ENCODE data around the gene MSX1. TPM values are rescaled to one million over a fixed set of nuclear protein-coding genes. Genes with fewer than 3 reads are reported as not detected.

MSX1 gene
- total RNA-seq, 2 experiments from 2014 or later: not detected

DNA sequence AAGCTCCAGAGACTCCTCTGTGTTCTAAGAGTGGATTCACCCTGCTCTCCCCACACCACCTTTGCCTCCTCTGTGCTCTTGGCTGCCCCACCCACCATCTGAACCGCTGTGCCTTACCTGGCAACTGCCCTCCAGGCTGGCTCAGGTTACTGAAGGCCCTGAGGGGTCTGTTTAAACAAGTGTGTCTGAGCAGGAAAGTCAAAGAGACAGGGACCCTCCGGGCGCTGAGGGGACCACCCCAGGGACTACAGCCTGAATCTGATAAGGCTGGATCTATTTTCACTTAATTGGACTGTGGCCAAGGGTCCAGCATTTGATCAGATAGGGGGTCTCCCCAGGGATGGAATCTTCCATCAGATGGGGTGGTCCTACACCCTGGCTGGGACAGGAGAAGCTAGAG is 10.4 kb upstream of the MSX1 start:
- Mint-ChIP-seq H3K27me3 (peaks cover 29% of the 10 kb centered on the region), H3K36me3 (no peaks in the 10 kb centered on the region), H3K9me3 (no peaks in the 10 kb centered on the region), H3K4me1 (peaks cover 8% of the 10 kb centered on the region), H3K4me3 (no peak overlapping the region), H3K27ac (no peak overlapping the region)
- ATAC-seq (ENCODE audit: low read depth): no peak
- DNase-seq: no peak
- POLR2A ChIA-PET: no interaction called here

DNA sequence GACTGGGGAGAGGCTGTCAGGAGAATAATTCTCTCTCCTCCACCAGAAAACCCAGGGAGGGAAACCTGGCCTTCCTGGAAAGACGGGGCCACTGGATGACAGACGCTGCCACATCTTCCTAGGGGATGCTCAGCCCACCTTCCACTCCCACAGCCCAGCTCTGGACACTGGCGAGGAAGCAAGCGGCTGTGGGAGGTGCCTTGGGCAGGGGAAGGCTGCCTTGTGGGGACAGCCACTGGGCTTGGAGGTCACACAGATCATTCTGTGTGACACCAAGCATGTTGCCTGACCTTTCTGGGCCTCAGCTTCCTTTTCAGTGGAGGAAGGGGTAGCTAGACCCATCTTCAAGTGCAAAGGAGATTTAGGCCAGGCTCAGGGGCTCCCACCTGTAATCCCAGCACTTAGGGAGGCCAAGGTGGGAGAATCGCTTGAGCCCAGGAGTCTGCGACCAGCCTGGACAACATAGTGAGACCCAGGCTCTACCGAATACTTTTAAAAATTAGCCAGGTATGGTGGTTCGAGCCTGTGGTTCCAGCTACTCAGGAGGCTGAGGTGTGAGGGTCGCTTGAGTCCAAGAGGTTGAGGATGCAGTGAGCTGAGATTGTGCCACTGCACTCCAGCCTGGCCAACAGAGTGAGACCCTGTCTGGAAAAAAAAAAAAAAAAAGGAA is 9.8 kb upstream of the MSX1 start:
- ATAC-seq (ENCODE audit: low read depth): no peak

DNA sequence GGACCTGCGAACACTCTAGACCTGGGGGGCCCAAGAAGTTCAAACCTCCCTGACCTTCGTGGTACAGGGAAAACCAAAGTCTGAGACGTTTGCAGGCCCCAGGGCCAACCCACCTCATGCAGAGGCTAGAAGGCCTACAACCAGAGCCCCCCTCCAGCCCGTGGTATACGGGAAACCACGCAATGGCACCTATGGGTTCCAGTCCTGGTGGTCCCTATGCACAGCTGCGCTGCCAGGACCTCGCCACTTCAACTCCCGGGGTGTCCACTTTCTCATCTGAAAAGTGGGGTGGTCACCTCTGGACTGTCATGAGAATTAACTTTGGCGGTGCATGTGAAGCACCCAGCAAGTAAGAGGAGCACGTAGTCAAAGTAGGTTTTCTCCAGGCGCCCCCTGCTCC is 8.4 kb upstream of the MSX1 start:
- DNase-seq: no peak
- POLR2A ChIA-PET: no interaction called here
- H3K36me3 Mint-ChIP-seq: no peaks in the 10 kb centered on the region
- no peak overlapping the region for H3K27ac Mint-ChIP-seq
- H3K4me3 Mint-ChIP-seq: no peak overlapping the region
- ATAC-seq (ENCODE audit: low read depth): no peak
- H3K4me1 Mint-ChIP-seq: peaks cover 10% of the 10 kb centered on the region
- H3K9me3 Mint-ChIP-seq: no peaks in the 10 kb centered on the region
- H3K27me3 Mint-ChIP-seq: peaks cover 49% of the 10 kb centered on the region

More for the DNA sequence above, 9.8 kb upstream of the MSX1 start:
- POLR2A ChIA-PET: interaction anchor here (0.7 kb wide), 1 partner anchor 181 kb away, joined by 6 read pairs; no protein-coding TSS in a partner anchor
- H3K4me1 Mint-ChIP-seq: peaks cover 10% of the 10 kb centered on the region
- H3K9me3 Mint-ChIP-seq: no peaks in the 10 kb centered on the region
- peaks cover 35% of the 10 kb centered on the region for H3K27me3 Mint-ChIP-seq
- no peak for DNase-seq
- no peaks in the 10 kb centered on the region for H3K36me3 Mint-ChIP-seq
- no peak overlapping the region for H3K4me3 Mint-ChIP-seq
- H3K27ac Mint-ChIP-seq: no peak overlapping the region

DNA sequence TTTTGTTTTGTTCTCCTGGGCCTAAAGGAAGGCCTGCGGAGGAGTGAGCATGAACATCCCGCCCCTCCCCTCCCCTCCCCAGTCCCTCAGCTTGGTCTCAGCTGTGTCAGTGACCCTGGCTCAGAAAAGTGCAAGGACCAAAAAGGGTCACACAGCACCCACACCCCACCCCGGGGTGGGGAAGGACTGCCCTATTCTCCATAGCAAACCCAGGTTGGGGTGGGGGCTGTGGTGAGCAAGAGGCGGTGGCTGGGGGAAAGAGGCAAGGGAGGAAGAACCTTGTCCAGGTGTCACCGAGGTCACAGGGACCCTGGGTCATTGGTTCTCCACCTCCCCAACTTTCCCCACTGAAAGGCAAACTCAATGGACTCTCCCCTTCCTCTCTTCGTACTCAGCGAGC is 7.6 kb upstream of the MSX1 start:
- Mint-ChIP-seq H3K4me1 (peaks cover 12% of the 10 kb centered on the region), H3K36me3 (no peaks in the 10 kb centered on the region), H3K27ac (no peak overlapping the region), H3K27me3 (peaks cover 56% of the 10 kb centered on the region), H3K4me3 (no peak overlapping the region), H3K9me3 (no peaks in the 10 kb centered on the region)
- DNase-seq: no peak
- no peak for ATAC-seq (ENCODE audit: low read depth)
- POLR2A ChIA-PET: no interaction called here

DNA sequence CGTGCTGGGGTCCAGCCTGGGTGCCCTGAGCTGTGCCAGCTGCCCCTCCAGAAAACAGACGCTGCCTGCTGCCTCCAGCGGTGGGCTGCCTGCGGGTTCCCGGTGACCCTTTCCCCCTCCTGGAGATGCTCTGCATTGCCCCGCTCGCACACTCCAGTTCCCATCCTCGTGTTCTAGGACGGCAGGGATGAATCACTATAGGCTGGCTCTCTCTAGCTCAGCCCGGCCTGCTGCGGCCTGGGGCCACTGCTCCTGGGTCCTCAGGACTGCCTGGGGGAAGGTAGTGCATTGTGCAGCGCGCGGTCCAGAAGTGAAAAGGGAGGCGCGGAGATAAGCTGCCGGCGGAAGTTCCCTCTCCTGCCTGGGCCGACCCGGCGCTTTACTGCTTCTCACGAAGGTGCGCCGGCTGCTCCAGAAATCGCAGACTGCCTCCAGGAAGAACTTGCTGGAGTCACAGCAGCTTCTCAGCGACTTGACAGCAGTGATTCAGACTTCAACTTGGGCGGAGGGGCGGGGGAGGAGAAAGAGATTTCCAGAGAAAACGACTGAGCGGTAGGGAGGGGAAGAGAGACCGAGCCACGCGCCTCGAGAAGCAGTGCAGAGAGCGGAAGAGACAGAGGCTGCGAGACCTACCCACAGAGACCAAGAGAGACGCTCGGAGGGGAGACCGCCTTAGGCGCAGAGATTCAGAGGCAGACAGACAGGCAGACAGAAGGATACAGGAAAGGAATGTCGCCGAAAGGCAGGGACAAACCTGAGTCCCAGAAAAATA is 6.7 kb upstream of the MSX1 start:
- ATAC-seq (ENCODE audit: low read depth): peak; percentile 68

DNA sequence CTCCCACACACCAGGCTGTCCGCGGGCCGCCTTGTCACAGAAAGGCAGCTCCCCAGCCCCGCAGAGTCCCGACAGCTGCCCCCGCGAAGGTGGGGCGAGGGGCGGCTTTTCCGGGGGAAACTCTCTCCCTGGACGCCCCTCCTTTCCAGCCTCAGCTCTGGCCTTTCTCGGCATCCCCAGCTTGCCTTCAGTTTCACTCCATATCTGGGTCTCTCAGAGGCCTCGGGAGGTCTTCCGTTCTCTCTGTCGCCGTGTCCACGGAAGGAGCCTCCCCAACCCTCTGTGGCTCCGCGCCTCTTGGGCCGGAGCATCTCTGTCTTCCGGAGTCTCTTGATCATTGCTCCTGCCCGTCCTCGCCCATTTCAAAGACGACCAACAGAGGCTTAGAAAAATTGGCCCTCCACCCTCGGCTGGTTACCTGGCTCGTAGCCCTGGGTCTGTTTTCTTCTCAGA is 6.1 kb upstream of the MSX1 start:
- Mint-ChIP-seq H3K27me3 (peaks cover 71% of the 10 kb centered on the region), H3K4me1 (peaks cover 18% of the 10 kb centered on the region), H3K9me3 (peaks cover 2% of the 10 kb centered on the region), H3K36me3 (peaks cover 2% of the 10 kb centered on the region), H3K27ac (peak overlapping the region; percentile 30), H3K4me3 (peak overlapping the region; percentile 85)
- POLR2A ChIA-PET: interaction anchor here (0.7 kb wide), 1 partner anchor 312 kb away, joined by 3 read pairs; no protein-coding TSS in a partner anchor
- DNase-seq: peak; percentile 44
- no peak for ATAC-seq (ENCODE audit: low read depth)

More for the DNA sequence above, 6.7 kb upstream of the MSX1 start:
- peak; percentile 54 for DNase-seq
- peaks cover 18% of the 10 kb centered on the region for H3K4me1 Mint-ChIP-seq
- POLR2A ChIA-PET: interaction anchor here (0.7 kb wide), 1 partner anchor 311 kb away, joined by 3 read pairs; no protein-coding TSS in a partner anchor
- H3K9me3 Mint-ChIP-seq: peaks cover 2% of the 10 kb centered on the region
- H3K36me3 Mint-ChIP-seq: peaks cover 2% of the 10 kb centered on the region
- H3K27ac Mint-ChIP-seq: no peak overlapping the region
- H3K4me3 Mint-ChIP-seq: peak overlapping the region; percentile 85
- H3K27me3 Mint-ChIP-seq: peaks cover 65% of the 10 kb centered on the region

DNA sequence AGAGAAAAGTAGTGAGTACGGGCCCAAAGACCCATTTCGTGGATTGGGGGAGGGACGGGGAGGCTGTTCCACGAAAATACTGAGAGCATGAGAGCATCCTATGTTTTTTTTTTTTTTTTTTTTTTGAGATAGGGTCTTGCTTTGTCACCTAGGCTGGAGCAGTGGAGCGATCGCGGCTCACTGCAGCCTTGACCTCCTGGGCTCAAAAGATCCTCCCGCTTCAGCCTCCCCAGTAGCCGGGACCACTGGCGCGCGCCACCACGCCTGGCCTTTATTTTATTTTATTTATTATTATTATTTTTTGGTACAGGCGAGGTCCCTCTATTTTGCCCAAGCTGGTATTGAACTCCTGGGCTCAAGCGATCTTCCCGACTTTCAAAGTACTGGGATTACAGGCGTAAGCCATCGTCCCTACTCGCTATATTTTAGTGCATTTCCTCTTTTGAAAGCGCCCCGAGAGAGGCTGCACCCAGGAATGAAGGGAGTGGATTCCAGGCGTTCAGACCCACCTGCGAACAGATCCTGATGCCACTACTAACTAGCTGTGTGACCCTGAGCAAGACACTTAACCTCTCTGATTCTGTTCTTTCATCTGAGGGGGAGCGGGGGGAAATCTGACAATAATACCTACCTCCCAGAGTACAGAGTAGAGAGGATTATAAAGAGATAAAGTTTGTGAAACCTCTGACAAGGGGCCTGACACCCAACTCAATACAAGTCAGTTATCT is 5.4 kb upstream of the MSX1 start:
- H3K27ac Mint-ChIP-seq: peak overlapping the region; percentile 48
- peaks cover 78% of the 10 kb centered on the region for H3K27me3 Mint-ChIP-seq
- H3K4me1 Mint-ChIP-seq: peaks cover 21% of the 10 kb centered on the region
- ATAC-seq (ENCODE audit: low read depth) (no peak), DNase-seq (peak; percentile 15)
- H3K9me3 Mint-ChIP-seq: peaks cover 2% of the 10 kb centered on the region
- H3K36me3 Mint-ChIP-seq: peaks cover 2% of the 10 kb centered on the region
- POLR2A ChIA-PET: no interaction called here
- H3K4me3 Mint-ChIP-seq: peak overlapping the region; percentile 85

DNA sequence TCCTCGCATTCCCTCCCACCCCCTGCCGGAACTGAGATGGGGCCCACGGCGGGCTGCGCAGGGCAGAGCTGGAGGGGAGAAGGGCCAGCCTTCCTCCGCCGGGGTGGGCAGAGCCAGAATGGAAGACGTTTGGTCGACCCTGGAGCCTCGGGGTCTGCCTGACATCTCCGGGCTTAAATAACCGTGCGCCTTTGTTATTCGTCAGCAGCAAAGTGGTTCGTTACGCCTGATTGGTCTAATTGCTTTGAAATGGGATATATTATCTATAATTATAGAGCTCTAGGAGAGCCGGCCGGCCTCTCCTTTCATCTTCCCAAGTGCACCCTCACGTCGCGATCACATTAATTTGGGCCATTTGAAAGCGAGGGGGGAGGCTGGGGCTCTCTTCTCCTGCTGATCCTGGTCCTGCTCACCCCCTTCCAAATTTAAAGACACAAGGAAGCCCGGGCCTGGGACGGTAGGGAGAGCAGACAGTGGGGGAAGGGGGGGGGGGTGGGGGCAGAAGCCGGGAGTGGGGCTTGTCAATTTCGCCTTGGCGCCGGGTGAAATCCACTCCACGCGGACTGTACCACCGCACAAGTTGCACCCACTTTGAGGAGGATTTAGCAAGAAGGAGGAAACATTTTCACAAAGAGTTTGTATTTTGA is 4.7 kb upstream of the MSX1 start:
- H3K36me3 Mint-ChIP-seq: peaks cover 2% of the 10 kb centered on the region
- H3K27me3 Mint-ChIP-seq: peaks cover 79% of the 10 kb centered on the region
- peaks cover 2% of the 10 kb centered on the region for H3K9me3 Mint-ChIP-seq
- H3K4me3 Mint-ChIP-seq: no peak overlapping the region
- ATAC-seq (ENCODE audit: low read depth) (no peak), DNase-seq (peak; percentile 17)
- H3K27ac Mint-ChIP-seq: no peak overlapping the region
- POLR2A ChIA-PET: no interaction called here
- peaks cover 22% of the 10 kb centered on the region for H3K4me1 Mint-ChIP-seq

DNA sequence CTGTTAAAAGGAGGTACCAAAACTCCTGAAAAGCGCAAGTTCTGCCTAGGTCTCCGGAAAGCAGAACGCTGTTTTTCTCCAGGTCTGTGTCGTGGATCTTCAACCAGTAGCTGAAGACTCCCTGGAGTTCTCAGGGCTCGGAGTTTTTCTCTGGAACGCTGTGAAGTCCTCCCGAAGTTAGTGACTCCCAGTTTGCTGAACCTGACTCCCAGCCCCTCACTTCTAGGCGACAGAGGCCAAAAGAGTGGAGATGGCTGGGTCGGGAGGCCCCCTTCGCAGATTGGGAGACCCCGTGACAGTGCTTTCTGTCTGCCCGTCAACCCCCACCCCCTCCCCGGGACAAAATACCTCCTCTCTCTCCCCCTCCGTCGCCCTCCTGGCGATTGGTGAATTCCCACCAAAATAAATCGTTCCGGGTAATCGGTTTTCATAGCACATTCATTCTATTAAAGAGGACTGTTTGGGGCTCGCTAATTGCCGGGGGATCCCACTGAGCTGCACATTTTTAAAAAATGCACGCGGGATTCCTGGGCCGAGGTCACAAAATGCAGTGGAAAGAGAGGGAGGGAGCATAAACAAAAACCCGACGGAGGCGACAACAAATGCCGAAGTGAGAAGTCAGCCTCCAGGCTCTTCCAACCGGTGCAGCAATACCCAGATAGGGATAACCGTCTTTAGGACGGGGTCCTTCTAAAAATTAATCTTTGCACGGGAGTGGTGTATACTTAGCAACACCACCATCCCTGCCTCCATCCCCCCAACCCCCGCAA is 4.0 kb upstream of the MSX1 start:
- H3K4me3 Mint-ChIP-seq: peak overlapping the region; percentile 35
- H3K4me1 Mint-ChIP-seq: peaks cover 23% of the 10 kb centered on the region
- POLR2A ChIA-PET: no interaction called here

DNA sequence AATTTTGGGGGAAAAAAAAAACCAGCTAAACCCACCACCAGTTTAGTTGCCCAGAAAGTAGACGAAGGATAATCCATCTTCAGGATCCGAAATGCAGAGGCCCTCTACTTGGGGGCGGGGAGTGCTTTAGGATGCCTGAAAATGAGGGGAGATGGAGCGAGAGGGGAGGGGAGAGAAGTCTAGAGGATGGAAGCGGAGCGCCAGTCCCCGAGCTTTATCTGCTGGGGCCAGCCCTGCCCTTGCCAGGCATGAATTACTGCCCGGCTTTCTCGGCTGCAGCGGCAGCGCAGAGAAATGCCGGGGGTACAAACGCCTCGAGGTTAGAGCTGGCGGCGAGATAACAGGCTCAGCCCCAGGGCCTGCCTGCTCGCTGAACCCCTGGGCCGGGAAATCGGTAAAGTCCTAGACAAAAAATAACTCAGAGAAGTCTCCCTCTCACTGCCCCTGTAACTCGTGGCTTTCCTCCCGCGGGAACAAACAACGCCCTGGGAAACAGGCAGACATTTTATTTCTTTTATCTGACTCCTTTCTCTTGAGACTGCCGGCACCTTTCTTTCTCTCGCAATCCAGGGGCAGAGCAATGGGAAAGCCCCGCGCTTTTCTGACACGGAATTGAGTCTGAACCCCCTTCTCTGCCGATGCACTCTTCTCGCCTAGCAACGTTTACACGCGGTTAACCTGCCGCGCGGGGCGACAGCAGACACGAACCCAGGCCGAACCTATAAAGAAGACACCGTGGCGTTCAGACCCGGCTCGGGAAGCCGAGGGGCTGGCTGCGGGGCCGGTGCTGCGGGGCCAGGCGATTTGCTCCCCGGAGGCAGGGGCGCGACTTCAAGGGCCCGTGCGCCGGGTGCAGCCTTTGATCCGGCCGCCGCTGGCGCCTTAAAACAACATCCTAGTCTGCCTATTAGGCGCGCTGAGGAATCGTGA is 3.1 kb upstream of the MSX1 start:
- ATAC-seq (ENCODE audit: low read depth) (no peak), DNase-seq (peak; percentile 48)
- H3K36me3 Mint-ChIP-seq: peaks cover 3% of the 10 kb centered on the region
- peak overlapping the region; percentile 42 for H3K27ac Mint-ChIP-seq
- H3K27me3 Mint-ChIP-seq: peaks cover 83% of the 10 kb centered on the region
- peak overlapping the region; percentile 35 for H3K4me3 Mint-ChIP-seq
- H3K9me3 Mint-ChIP-seq: peaks cover 2% of the 10 kb centered on the region
- POLR2A ChIA-PET: no interaction called here
- H3K4me1 Mint-ChIP-seq: peaks cover 25% of the 10 kb centered on the region

More for the DNA sequence above, 4.0 kb upstream of the MSX1 start:
- Mint-ChIP-seq H3K36me3 (peaks cover 2% of the 10 kb centered on the region), H3K27ac (peak overlapping the region; percentile 13), H3K9me3 (peaks cover 2% of the 10 kb centered on the region), H3K27me3 (peaks cover 78% of the 10 kb centered on the region)
- ATAC-seq (ENCODE audit: low read depth): no peak
- peak; percentile 30 for DNase-seq

DNA sequence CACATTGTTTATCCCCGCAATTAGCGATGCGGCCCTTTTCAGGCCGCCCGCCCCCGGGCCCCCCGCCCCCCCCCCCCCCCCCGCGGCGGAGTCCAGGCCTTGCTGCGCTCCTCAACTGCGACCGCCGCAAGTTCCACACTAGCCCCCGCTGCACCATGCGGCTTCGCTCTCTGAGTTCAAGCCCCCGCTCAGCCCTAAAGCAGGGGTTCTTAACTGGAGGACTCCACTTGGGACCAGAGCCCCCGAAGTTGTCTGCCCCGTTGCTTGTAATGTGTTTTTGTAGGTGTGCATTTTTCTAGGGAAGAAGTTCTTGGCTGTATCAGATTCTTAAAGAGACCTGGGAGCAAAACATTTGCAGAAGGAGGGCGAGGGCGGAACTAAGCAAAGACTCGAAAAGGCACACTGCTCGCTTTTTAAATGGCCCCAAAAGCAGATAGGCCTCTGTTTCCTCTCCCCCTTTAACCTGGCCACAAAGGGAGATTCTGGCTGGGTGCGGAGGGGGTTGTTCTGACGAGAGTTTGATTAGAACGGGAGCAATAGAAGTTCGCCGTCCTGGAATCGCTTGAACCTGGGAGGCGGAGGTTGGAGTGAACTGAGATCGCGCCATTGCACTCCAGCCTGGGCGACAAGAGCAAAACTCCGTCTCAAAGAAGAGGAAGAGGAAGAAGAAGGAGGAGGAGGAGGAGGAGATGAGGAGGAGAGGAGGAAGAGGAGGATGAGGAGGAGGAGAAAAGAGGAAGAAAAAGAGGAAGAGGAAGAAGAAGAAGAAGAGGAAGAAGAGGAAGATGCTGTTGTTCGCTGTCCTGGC is 2.3 kb upstream of the MSX1 start:
- Mint-ChIP-seq H3K9me3 (peaks cover 2% of the 10 kb centered on the region), H3K27ac (peak overlapping the region; percentile 67), H3K36me3 (peaks cover 3% of the 10 kb centered on the region), H3K4me1 (peaks cover 29% of the 10 kb centered on the region), H3K27me3 (peaks cover 86% of the 10 kb centered on the region), H3K4me3 (peak overlapping the region; percentile 39)
- DNase-seq (peak; percentile 26), ATAC-seq (ENCODE audit: low read depth) (no peak)
- POLR2A ChIA-PET: no interaction called here
